GM08714 (cell line): ENCODE measurements around the gene DHX15.

Source experiments
- H3K4me3 ChIP-seq: fragments of 200-500 bp; sonication (Bioruptor generic); 2 replicates; pipeline ENCODE4 v1.5.1; 2014; ENCODE audit warnings: mild to moderate bottlenecking, low read length, inconsistent platforms
- ZNF274 ChIP-seq: IDR thresholded peaks from 2 replicates; pipeline ENCODE4 v1.6.1; 2012; ENCODE audit warnings: mild to moderate bottlenecking, low read depth, low read length

Gene DHX15

DNA sequence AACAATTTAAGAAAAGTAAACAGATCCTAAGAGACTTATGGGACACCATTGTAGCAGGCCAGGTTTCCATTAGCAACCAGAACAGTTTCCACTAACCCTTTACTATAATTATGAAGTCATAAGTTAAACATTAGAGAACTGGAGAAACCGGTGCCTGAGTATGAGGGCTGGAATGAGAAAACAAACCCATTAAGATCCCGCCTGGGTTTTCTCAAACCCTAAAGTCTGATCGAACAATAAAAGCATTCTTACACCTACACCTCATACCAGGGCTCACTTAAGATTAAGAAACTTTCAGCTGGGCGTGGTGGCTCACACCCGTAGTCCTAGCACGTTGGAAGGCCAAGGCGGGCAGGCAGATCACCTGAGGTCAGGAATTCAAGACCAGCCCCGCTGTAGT, 13.7 kb upstream of the DHX15 start:
- no peak overlapping the region for H3K4me3 ChIP-seq
- no peak for TF ChIP-seq ZNF274

DNA sequence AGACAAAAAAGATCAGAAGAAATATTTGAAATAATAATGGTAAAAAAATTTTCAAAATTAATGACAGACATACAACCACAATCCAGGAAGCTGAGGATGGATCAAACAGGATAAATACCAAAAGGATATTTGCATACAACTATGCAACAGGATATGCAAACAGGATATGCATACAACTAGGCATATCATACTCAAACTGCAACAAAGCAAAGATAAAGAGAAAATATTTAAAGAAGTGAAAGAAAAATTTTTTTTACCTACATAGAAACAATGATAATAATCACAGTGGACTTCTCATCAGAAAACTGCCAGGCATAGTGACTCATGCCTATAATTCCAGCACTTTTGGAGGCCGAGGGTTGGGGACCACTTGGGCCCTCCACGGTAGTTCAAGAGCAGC, 11.3 kb upstream of the DHX15 start:
- H3K4me3 ChIP-seq: no peak overlapping the region
- TF ChIP-seq ZNF274: no peak

DNA sequence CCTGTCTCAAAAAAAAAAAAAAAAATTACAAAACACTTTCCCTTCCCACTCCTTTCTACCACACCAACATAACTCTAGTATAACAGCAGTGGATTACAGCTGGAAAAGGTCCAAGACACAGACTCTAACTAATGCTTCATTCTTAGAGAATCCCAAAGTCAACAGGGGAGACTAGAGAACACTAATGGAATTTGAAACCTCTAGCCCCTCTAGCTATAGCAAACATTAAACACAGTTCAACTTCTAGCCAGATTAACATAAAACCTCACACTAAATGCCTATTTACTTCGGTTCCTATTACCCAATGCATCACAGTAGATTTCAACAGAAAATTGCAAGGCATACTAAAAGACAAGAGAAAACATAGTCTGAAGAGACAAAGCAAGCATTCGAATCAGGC, 10.5 kb upstream of the DHX15 start:
- H3K4me3 ChIP-seq: no peak overlapping the region
- TF ChIP-seq ZNF274: no peak

DNA sequence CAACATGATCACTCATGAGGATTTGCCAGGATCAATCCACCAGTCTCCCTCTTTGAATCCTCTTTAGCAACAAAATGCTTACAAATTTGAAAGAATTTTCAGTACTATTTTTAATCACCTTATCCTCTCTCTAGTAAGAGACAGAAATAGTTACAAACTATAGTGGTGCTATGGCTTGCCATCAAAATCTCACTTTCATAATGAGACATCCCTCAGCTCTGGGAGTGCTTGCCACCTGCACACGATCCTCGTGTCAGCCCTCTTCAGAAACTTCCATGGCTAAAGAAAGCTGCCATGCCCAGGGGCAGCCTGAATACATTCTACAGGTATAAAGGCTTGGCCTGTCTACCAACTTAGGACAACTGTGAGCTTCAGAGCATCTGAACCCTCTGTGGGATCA, 5.1 kb upstream of the DHX15 start:
- no peak for TF ChIP-seq ZNF274
- no peak overlapping the region for H3K4me3 ChIP-seq

DNA sequence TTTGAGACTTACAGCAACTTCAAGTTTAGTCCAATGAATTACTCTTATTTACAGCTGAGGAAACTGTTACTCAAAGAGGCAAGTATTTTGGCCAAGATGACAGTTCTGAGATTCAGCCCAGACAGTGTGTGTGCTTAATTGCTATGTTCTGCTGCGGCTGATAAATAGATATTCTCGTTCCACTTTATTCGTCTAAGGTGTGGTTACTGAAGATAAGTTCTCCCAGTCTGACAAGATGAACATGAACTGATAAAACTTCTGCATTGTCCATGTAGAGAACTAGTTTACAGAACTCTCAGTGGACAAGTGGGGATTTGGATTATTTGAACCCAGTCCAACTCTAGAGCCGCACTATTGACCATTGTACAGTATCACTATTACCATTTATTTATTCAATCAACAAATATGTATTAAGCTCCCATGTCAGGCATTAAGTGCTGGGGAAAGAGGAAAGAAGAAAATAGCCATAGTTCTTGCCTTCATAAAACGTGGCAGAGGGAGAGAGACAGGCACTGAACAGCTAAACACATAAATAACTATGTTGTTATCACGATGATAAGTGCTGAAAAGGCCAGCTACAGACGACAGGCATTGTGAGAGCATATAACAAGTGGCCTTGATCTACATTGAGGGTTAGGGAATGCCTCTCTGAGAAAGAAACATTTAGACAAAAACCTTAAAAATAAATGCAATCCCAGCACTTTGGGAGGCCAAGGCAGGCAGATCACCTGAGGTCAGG, 4.0 kb upstream of the DHX15 start:
- no peak for TF ChIP-seq ZNF274
- no peak overlapping the region for H3K4me3 ChIP-seq

DNA sequence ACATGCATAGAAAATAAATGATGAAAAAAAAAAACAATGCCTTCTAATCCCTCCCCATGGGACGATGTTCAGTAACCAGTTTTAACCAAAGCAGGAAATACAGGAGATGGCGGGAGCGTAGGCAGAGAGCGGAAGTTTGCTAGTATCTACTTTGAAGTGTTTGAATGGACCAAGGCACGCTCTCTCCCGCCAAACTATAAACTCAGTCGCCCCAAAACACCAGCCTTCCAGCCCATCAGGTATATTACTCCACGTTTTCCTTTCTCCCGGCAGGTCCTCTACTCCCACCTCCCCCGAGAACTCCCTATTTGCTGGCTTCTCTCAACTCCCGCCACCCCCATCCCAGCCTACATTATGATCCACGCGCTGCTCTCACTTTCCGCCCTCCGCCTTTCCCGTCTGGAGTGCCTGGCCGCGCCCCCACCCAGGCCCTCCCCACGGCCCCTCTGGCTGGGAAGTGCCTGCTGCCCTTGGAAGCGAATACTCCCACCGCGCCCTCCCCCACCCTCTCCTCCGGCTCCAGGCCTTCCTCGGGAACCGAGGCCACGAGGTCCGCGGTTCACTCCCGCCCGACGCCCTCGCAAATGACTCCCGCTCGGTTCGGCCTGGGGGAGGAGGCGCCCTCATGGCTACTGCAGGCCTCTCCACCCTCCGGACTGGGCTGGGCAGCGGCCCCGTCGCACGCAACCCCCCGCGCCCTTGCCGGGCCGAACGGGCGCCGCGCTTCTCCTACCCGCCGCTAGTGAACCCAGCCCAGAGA, 723 bp downstream of the DHX15 start:
- TF ChIP-seq ZNF274: no peak
- H3K4me3 ChIP-seq: peak overlapping the region; percentile 97

DNA sequence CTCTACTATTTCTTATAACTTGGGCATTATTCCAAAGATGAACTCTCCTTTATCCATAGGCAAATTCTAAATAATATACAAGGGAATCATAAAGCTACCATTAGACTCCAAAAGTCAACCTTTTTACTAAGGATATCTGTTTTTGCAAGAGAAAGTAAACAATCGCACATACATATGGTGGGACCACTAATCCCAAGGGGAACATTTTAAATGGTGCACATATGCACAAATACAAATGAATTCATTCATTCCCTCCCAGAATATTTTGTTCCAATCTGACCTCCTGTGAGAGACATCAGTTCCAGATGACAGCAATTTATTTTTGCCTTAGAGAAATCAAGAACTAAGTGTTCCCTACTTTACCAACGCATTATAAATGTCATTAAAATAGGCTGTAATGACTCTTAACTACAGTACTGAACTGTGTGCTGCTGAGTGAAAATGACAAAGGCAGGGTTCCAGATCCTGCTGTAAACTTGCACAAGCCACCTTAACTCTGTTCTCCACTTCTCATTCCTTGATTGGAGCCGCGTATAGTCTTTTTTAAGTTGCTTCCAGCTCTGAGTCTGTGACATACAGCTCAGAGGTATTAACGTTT, 2.0 kb downstream of the DHX15 start:
- TF ChIP-seq ZNF274: no peak

DNA sequence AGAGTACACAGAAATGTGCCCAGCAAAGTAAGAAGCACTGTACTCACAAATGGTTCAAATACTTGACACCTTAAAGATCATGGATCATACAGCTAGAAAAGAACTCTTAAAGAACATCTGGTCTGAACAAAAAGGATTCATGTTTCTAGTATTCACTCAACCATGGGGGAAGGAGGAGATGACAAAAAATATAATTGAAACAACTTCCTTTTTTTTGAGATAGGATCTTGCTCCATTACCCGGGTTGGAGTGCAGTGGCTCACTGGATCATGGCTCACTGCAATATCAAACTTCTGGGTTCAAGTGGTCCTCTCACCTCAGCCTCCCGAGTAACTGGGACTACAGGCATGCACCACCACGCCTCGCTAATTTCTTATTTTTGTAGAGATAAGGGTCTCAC, 6.0 kb downstream of the DHX15 start:
- H3K4me3 ChIP-seq: no peak overlapping the region
- no peak for TF ChIP-seq ZNF274

More for the DNA sequence above, 2.0 kb downstream of the DHX15 start:
- H3K4me3 ChIP-seq: peak overlapping the region; percentile 97

DNA sequence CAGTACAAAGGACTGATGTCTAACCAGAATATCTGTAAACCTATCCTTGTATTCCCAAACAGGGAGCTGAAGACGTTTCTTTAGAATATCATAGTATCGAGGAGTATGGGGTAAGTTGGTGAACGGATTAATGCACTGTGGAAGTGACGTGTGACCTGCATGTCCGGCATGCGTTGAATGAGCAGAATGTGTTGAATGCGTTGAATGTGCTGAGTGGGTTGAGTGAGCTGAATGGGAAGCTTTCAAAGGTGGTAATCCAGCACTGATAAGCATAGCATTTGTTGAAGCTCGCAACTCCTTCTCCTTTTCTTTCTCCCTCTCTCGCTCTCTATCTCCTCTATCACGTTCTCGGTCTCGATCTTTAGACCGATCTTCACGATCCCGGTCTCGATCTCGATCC, 8.1 kb downstream of the DHX15 start:
- no peak for TF ChIP-seq ZNF274
- H3K4me3 ChIP-seq: no peak overlapping the region

DNA sequence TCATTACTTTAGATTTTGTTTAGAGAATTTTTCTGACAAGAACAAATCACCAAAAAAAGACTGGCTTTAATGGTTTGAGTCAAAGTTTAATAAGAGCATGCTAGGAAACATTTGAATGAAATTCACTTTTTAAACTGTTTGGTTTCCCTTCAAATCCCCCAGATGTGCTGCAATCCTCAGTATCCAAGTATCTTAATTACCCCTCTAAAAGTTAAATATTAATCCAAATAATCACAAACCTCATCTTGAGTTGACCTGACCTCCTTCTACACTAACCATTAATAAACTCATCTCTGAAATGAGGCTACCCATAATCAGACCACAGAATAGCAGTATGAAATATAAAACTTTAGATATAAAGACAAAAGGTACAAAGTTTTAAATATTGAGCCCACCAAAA, 10.1 kb downstream of the DHX15 start:
- TF ChIP-seq ZNF274: no peak

DNA sequence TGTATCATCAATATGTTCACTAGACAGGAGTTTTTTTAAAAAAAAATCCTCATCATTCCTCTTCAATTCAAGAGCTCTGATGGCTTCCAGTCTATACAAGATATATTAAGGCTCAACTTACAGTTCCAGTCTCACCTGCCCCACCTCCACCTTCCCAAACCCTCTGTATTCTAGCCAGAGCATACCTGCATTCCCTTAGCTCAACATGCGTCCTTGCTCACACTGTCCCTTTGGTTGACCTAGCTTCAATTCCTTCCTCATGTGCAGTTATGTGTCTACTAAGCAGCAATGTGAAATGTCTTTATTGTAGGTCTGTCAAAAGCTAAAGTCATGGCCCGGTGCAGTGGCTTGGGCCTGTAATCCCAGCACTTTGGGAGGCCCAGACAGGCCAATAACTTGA, 10.8 kb downstream of the DHX15 start:
- TF ChIP-seq ZNF274: no peak
- no peak overlapping the region for H3K4me3 ChIP-seq

More for the DNA sequence above, 10.1 kb downstream of the DHX15 start:
- H3K4me3 ChIP-seq: no peak overlapping the region

DNA sequence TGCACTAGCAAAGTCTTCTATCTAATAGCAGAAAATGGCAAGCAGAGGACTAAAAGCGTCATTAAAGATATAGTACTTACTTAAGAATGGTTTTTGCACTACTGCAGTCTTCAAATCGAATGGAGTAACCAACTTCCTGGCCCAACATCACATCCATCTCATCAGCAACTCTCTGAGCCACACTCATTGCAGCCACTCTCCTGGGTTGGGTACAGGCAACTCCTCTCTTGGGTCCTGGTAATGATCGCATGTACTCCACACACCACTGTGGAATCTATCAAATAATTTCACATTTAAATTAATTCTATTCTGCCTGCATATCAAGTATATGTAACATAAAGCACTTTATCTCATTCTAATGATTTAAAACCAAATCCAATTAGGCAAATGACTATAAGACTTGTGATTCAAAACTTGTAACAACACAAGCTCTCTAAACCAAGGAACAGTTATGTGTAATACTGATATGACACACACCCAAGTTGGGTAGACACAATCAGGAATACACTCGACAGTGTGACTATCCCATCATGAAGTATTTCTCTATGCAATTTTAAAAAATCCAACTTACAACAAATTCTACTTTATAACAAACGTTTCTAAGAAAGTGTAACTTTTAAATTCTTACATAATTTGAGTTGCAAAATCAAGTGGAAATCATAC, 13.6 kb downstream of the DHX15 start:
- H3K4me3 ChIP-seq: no peak overlapping the region
- no peak for TF ChIP-seq ZNF274

DNA sequence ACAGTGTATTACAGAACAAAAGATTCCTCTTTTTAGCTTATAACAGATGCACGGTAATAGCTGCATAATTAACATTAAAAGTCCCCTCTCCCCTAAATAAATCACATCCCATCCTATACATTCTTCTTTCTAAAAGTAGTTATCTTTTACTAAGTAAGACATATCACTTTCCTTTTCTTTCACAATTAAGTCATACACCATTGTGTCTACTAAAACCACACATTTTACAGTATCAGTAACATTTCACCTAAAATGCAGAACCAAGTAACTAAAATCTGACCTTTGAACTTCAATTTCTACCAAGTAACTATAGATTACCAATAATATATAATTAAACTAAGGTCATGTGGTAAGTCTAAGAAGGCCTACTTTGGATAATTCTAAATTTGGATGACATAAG, 14.2 kb downstream of the DHX15 start:
- H3K4me3 ChIP-seq: no peak overlapping the region
- no peak for TF ChIP-seq ZNF274

DNA sequence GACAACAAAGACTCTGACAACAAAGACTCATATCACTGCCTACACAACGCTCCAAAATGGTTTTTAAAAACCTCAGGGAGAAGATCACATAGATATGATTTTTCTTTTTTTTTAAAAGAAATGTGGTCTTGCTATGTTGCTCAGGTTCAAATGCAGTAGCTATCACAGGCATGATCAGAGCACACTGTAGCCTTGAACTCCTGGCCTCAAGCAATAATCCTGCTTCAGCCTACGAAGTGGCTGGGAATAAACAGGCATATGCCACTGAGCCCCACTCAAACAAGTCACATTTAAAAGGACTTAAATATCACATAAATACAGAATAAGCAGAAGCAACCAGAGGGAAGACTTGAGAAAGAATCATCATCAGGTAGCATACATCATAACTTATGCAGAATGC, 14.7 kb downstream of the DHX15 start:
- no peak overlapping the region for H3K4me3 ChIP-seq
- TF ChIP-seq ZNF274: no peak
